B cell (primary cell): Measurements from ENCODE around the gene HPGD. TPM values are rescaled to one million over a fixed set of nuclear protein-coding genes. Genes with fewer than 3 reads are reported as not detected.

Experiments
- ATAC-seq: fragments of 200-7000 bp; cut with Tn5 transposase; one replicate; pipeline ENCODE4 v1.10.0; 2021; ENCODE audit warnings: low read depth, mild to moderate bottlenecking, moderate number of reproducible peaks, moderate library complexity
- CTCF ChIA-PET: fragments of 350-600 bp; sonication (Branson Sonifier 250); formaldehyde crosslinking; loops from one replicate; lab custom pipeline; 2021; ENCODE audit warnings: antibody characterized with exemption, inconsistent platforms; lab: Charles Lee
- POLR2A ChIA-PET: fragments of 350-600 bp; sonication (Branson Sonifier 250); formaldehyde crosslinking; loops from one replicate; lab custom pipeline; 2021; ENCODE audit warnings: antibody characterized with exemption; lab: Charles Lee
- DNase-seq: peaks from one replicate; pipeline ENCODE4 v3.0.0; 2013
- H2AFZ ChIP-seq: 2 replicates; pipeline ENCODE4 v1.6.1; 2012; ENCODE audit warnings: mild to moderate bottlenecking, low read depth, low read length; ENCODE audit not compliant: insufficient read depth, poor library complexity, severe bottlenecking
- H3K27ac ChIP-seq, 2 donors: 1 replicate in 1 of 2; 2 replicates in 1 of 2; pipeline ENCODE4 v1.5.1; 2012 to 2013; ENCODE audit warnings: low read length in 2 of 2, mild to moderate bottlenecking in 2 of 2, moderate library complexity in 1 of 2
- H3K27me3 ChIP-seq, 4 experiments: fragments of 200-600 bp in 1 of 4; sonication (generic) in 1 of 4; replicated peaks in 1 of 4; 1 replicate in 2 of 4; 2 replicates in 2 of 4; pipeline versions ENCODE4 v1.6.1 to v1.7.0; 2013 to 2016; ENCODE audit warnings: low read length in 3 of 4, mild to moderate bottlenecking in 2 of 4, mixed read lengths in 1 of 4, moderate library complexity in 1 of 4; ENCODE audit not compliant: insufficient read depth in 4 of 4, control insufficient read depth in 3 of 4; ENCODE audit errors: control extremely low read depth in 1 of 4
- H3K36me3 ChIP-seq, 2 experiments: replicated peaks in 1 of 2; 1 replicate in 1 of 2; 2 replicates in 1 of 2; pipeline versions ENCODE4 v1.6.1 to v1.7.1; 2013; ENCODE audit warnings: low read length in 1 of 2; ENCODE audit not compliant: insufficient read depth in 2 of 2, control insufficient read depth in 1 of 2; ENCODE audit errors: control extremely low read depth in 1 of 2, extremely low read depth in 1 of 2
- H3K4me1 ChIP-seq, 2 donors: fragments of 200-600 bp in 1 of 2; sonication (generic) in 1 of 2; 1 replicate in 1 of 2; 2 replicates in 1 of 2; pipeline versions ENCODE4 v1.5.1 to v1.6.1; 2013 to 2017; ENCODE audit warnings: low read length in 2 of 2; ENCODE audit not compliant: control insufficient read depth in 2 of 2, insufficient read depth in 2 of 2
- H3K4me2 ChIP-seq: replicated peaks from 2 replicates; pipeline ENCODE3; 2012; ENCODE audit warnings: mild to moderate bottlenecking, low read depth, low read length; ENCODE audit not compliant: poor library complexity, severe bottlenecking
- H3K4me3 ChIP-seq, 5 experiments: fragments of 200-600 bp in 1 of 5; sonication (generic) in 1 of 5; 1 replicate in 3 of 5; 2 replicates in 2 of 5; pipeline versions ENCODE4 v1.5.1 to v1.7.0; 2011 to 2016; ENCODE audit warnings: low read length in 4 of 5, mild to moderate bottlenecking in 4 of 5, low read depth in 2 of 5, control low read depth in 1 of 5, moderate library complexity in 1 of 5; ENCODE audit not compliant: insufficient read depth in 1 of 5; ENCODE audit errors: control extremely low read depth in 1 of 5, extremely low read depth in 1 of 5
- H3K79me2 ChIP-seq: fragments of 200-600 bp; sonication (generic); one replicate; pipeline ENCODE4 v1.6.0; 2016; ENCODE audit warnings: low read length; ENCODE audit not compliant: control insufficient read depth, insufficient read depth
- H3K9ac ChIP-seq: fragments of 200-600 bp; sonication (generic); 2 replicates; pipeline ENCODE4 v1.6.1; 2017; ENCODE audit warnings: mild to moderate bottlenecking, low read length, moderate library complexity
- H3K9me3 ChIP-seq, 3 donors: one replicate each; pipeline versions ENCODE4 v1.6.1 to v1.7.1; 2013; ENCODE audit warnings: low read length in 2 of 3; ENCODE audit not compliant: control insufficient read depth in 2 of 3, insufficient read depth in 1 of 3; ENCODE audit errors: control extremely low read depth in 1 of 3
- H4K20me1 ChIP-seq: 2 replicates; pipeline ENCODE4 v1.6.0; 2012; ENCODE audit warnings: mild to moderate bottlenecking, low read length; ENCODE audit not compliant: insufficient read depth, control insufficient read depth, poor library complexity, severe bottlenecking
- H3K27ac Mint-ChIP-seq: one replicate; pipeline ENCODE4 v1.8.0; 2021; ENCODE audit warnings: mixed read lengths
- H3K27me3 Mint-ChIP-seq: one replicate; pipeline ENCODE4 v1.8.0; 2021; ENCODE audit warnings: mixed read lengths
- H3K4me1 Mint-ChIP-seq: one replicate; pipeline ENCODE4 v1.8.0; 2021; ENCODE audit warnings: mixed read lengths
- H3K4me3 Mint-ChIP-seq: one replicate; pipeline ENCODE4 v1.8.0; 2021; ENCODE audit warnings: mixed read lengths
- H3K9me3 Mint-ChIP-seq: one replicate; pipeline ENCODE4 v1.8.0; 2022; ENCODE audit warnings: mixed read lengths; ENCODE audit not compliant: insufficient read depth
- EZH2 ChIP-seq: IDR thresholded peaks from 2 replicates; pipeline ENCODE4 v1.6.1; 2012; ENCODE audit warnings: borderline replicate concordance, low read depth, mild to moderate bottlenecking, moderate library complexity, low read length; ENCODE audit not compliant: insufficient read depth, poor library complexity, severe bottlenecking
- WGBS: methylation state at CpG from one replicate; pipeline ENCODE4 v1.1.5; 2013; ENCODE audit warnings: missing lambda C conversion rate; ENCODE audit not compliant: insufficient coverage; 5-methylcytosine and 5-hydroxymethylcytosine counted together
- intact Hi-C: fragments of 100-400 bp; cut with micrococcal nuclease; formaldehyde crosslinking; loops from one replicate; pipeline ENCODE4 v1.10.0; 2022
- polyA plus RNA-seq: library from polyadenylated mRNA; depleted of rRNA; stranded (reverse); fragments of >200 nt; gene quantifications from 2 replicates; pipeline ENCODE4 v1.2.3, GENCODE V29; 2012
- total RNA-seq, 2 donors: library from RNA; stranded (reverse); fragments of 120-200 nt in 1 of 2; gene quantifications; 1 replicate in 1 of 2; 2 replicates in 1 of 2; pipeline versions ENCODE4 v1.2.3 to v1.2.4, GENCODE V29; 2013 to 2022
- TF ChIP-seq, protein P1 (sequence below): fragments of 200-600 bp; IDR thresholded peaks from one replicate; pipeline ENCODE4 v1.8.0; 2022; ENCODE audit warnings: antibody characterized with exemption, mild to moderate bottlenecking

HPGD gene
- total and polyA plus RNA-seq, 2 donors (not counting 1 experiment from before 2014, with no cell fraction given), result 0.67 TPM; not detected in 1

DNA sequence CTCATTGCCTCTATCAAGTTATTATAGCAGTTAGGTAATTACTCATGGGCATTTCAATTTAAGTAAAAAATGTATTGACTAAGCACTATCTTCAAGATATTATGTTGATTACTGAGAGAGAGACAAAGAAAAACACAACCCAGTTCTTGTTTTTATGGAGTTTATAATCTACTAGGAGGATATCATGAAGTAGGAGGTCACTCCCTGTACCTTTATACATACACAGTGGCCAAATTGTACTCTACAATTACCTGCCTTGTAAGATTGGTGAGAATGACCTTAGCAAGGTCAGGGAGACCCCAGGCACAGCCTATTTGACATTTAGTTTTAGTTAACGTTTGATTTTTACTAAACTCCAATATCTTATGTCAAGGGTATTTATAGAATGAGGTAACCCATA, 5.5 kb downstream of the HPGD start:
- WGBS, result no CpG with 5 or more reads among the region's 1 CpG
- no peak for ATAC-seq
- no peak overlapping the region for H2AFZ ChIP-seq
- no peak overlapping the region for H3K4me3 ChIP-seq
- no peak for TF ChIP-seq EZH2
- H3K27me3 ChIP-seq, result peaks cover 0 to 3% (median 2%) of the 10 kb centered on the region in 4 experiments
- Mint-ChIP-seq H3K4me1 (peaks cover 2% of the 10 kb centered on the region), H3K4me3 (no peak overlapping the region), H3K27me3 (no peaks in the 10 kb centered on the region), H3K9me3 (no peaks in the 10 kb centered on the region), H3K27ac (no peak overlapping the region)
- H3K36me3 ChIP-seq, result no peaks in the 10 kb centered on the region
- DNase-seq, result no peak
- H4K20me1 ChIP-seq, result no peaks in the 10 kb centered on the region
- intact Hi-C loops, result no loop called here
- H3K9ac ChIP-seq, result no peak overlapping the region
- no peak overlapping the region for H3K27ac ChIP-seq
- POLR2A ChIA-PET, result no interaction called here
- CTCF ChIA-PET, result no interaction called here
- no peaks in the 10 kb centered on the region for H3K79me2 ChIP-seq
- no peaks in the 10 kb centered on the region for H3K9me3 ChIP-seq
- no peak overlapping the region for H3K4me2 ChIP-seq
- H3K4me1 ChIP-seq, result peaks cover 2 to 4% of the 10 kb centered on the region in 2 donors

DNA sequence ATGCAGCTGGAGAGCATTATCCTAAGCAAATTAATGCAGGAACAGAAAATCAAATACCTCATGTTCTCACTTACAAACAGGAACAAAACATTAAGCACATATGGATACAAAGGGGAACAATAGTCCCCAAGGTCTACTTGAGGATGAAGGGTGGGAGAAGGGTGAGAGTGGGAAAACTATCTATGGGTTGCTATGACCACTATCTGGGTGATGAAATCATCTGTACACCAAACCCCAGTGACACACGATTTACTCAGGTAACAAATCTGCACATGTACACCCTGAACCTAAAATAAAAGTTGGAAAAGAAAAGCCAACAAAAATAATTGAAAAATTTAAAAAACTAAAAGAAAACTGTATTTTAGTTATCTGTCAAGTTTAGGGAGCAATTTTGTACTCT, 5.9 kb downstream of the HPGD start:
- H3K9me3 Mint-ChIP-seq, result no peaks in the 10 kb centered on the region

More for the DNA sequence above, 5.9 kb downstream of the HPGD start:
- Histone ChIP-seq H3K4me2 (no peak overlapping the region), H3K4me1 (no peaks in the 10 kb centered on the region), H3K36me3 (no peaks in the 10 kb centered on the region), H3K9ac (no peak overlapping the region), H3K4me3 (no peak overlapping the region), H3K27me3 (no peaks in the 10 kb centered on the region), H3K9me3 (no peaks in the 10 kb centered on the region), H3K79me2 (no peaks in the 10 kb centered on the region), H2AFZ (no peak overlapping the region), H4K20me1 (no peaks in the 10 kb centered on the region), H3K27ac (no peak overlapping the region)
- intact Hi-C loops, result no loop called here
- Mint-ChIP-seq H3K27ac (no peak overlapping the region), H3K4me1 (no peaks in the 10 kb centered on the region), H3K27me3 (no peaks in the 10 kb centered on the region), H3K4me3 (no peak overlapping the region)
- POLR2A ChIA-PET, result no interaction called here
- DNase-seq, result no peak
- no peak for ATAC-seq
- CTCF ChIA-PET, result no interaction called here
- no CpG with 5 or more reads among the region's 1 CpG for WGBS
- TF ChIP-seq, protein P1, sequence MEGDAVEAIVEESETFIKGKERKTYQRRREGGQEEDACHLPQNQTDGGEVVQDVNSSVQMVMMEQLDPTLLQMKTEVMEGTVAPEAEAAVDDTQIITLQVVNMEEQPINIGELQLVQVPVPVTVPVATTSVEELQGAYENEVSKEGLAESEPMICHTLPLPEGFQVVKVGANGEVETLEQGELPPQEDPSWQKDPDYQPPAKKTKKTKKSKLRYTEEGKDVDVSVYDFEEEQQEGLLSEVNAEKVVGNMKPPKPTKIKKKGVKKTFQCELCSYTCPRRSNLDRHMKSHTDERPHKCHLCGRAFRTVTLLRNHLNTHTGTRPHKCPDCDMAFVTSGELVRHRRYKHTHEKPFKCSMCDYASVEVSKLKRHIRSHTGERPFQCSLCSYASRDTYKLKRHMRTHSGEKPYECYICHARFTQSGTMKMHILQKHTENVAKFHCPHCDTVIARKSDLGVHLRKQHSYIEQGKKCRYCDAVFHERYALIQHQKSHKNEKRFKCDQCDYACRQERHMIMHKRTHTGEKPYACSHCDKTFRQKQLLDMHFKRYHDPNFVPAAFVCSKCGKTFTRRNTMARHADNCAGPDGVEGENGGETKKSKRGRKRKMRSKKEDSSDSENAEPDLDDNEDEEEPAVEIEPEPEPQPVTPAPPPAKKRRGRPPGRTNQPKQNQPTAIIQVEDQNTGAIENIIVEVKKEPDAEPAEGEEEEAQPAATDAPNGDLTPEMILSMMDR, result no peak
- no peak for TF ChIP-seq EZH2
